MM.1S (cell line): ENCODE measurements around the gene AKT1S1.

Experiments used
- EZH2 ChIP-seq: fragments of 300-600 bp; sonication (generic); optimal IDR thresholded peaks from 2 replicates; pipeline ENCODE3; 2017; ENCODE audit warnings: low read depth, mild to moderate bottlenecking, antibody characterized with exemption, low read length, mixed read lengths
- EZH2phosphoT487 ChIP-seq: fragments of 300-600 bp; sonication (generic); IDR thresholded peaks from 2 replicates; pipeline ENCODE4 v1.6.1; 2018; ENCODE audit warnings: antibody characterized with exemption, low read length
- TF ChIP-seq, protein P1 (sequence below): fragments of 300-600 bp; sonication (generic); IDR thresholded peaks from 2 replicates; pipeline ENCODE4 v1.5.1; 2016; ENCODE audit warnings: antibody characterized with exemption, low read length, mixed read lengths

DNA sequence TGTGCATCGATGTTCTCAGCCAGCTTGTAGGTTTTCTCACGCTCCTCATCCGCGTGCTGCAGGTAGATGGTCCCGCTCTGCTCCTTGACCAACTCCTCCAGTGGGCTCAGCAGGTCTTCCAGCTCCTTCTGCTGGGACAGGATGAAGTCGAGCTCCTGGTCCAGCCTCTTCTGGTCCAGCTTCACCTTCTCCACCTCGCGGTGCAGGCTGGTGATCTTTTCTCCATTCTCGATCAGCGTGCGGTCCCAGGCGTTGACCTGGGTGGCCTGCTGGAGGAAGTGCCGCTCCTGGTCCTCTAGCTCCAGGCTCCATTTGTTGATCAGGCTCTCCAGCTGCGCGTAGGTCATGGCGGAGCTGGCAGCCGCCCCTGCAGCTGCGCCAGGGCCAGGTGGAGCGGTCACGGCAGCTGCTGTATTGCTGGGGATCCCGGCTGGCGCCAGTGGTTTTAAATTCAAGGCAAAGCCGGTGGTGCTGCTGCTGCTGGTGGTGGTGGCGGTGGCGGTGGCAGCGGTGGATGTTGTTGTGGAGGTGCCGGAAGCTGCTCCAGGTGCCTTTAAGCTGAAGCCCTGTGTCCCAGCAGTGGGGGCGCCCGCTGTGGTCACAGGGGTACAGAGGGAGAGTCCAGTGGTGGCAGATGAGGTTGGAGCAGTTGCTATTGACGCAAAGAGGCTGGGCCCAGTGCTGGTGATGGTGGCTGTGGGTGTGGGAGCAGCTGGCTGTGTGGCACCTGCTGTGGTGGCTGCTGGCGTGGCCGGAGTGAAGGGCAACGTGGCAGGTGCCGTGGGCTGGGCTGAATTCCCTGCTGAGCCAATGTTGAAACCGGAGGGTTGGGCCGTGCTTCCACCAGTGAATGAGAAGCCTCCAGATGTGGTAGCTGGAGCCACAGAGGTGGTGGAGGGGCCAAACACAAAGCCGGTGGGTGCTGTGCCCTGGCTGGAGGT, 31.6 kb upstream of the AKT1S1 start:
- TF ChIP-seq, protein P1, sequence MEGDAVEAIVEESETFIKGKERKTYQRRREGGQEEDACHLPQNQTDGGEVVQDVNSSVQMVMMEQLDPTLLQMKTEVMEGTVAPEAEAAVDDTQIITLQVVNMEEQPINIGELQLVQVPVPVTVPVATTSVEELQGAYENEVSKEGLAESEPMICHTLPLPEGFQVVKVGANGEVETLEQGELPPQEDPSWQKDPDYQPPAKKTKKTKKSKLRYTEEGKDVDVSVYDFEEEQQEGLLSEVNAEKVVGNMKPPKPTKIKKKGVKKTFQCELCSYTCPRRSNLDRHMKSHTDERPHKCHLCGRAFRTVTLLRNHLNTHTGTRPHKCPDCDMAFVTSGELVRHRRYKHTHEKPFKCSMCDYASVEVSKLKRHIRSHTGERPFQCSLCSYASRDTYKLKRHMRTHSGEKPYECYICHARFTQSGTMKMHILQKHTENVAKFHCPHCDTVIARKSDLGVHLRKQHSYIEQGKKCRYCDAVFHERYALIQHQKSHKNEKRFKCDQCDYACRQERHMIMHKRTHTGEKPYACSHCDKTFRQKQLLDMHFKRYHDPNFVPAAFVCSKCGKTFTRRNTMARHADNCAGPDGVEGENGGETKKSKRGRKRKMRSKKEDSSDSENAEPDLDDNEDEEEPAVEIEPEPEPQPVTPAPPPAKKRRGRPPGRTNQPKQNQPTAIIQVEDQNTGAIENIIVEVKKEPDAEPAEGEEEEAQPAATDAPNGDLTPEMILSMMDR: no peak
- TF ChIP-seq EZH2: no peak
- no peak for TF ChIP-seq EZH2phosphoT487
